GM21423 (cell line): ENCODE measurements around the gene GGPS1.
"Not testable (repeated sequence)": the region's sequence is repeated elsewhere in the genome, so short reads cannot be mapped to it uniquely, and the experiment has no call there.

Source experiments
- ATAC-seq: cut with Tn5 transposase; IDR thresholded peaks from one replicate; pipeline ENCODE4 v1.9.1; 2021; ENCODE audit warnings: mild to moderate bottlenecking, moderate library complexity; ENCODE audit not compliant: unreplicated experiment

GGPS1 gene

GRCh38 chr1:235328271-235329138 is at the start of gene GGPS1:
Gene GGPS1 (plus strand): TSS chr1:235328570. CDS start chr1:235335265, 6,695 bp downstream.
- peak; percentile 60 for ATAC-seq

GRCh38 chr1:235278915-235279292 is 49.5 kb upstream of the GGPS1 start:
- no peak for ATAC-seq

GRCh38 chr1:235279694-235280093 is 48.7 kb upstream of the GGPS1 start:
- no peak for ATAC-seq

- ATAC-seq = no peak
These were observed 47.9 kb upstream of the GGPS1 start for GRCh38 chr1:235280467-235280866.

- not testable (repeated sequence) for ATAC-seq
These were observed 44.7 kb upstream of the GGPS1 start for GRCh38 chr1:235283636-235284035.

GRCh38 chr1:235284231-235284769 is 44.1 kb upstream of the GGPS1 start:
- ATAC-seq = no peak

GRCh38 chr1:235286667-235287066 is 41.7 kb upstream of the GGPS1 start:
- ATAC-seq = no peak

- ATAC-seq = no peak
These were observed 41.0 kb upstream of the GGPS1 start for GRCh38 chr1:235287208-235287882.

- no peak for ATAC-seq
These were observed 38.3 kb upstream of the GGPS1 start for GRCh38 chr1:235289859-235290739.

GRCh38 chr1:235290740-235291502 is 37.4 kb upstream of the GGPS1 start:
- no peak for ATAC-seq

GRCh38 chr1:235291599-235292091 is 36.7 kb upstream of the GGPS1 start:
- ATAC-seq = no peak

GRCh38 chr1:235292790-235293189 is 35.6 kb upstream of the GGPS1 start:
- no peak for ATAC-seq

GRCh38 chr1:235293322-235293942 is 34.9 kb upstream of the GGPS1 start:
- ATAC-seq = no peak

GRCh38 chr1:235295902-235296350 is 32.4 kb upstream of the GGPS1 start:
- ATAC-seq = no peak

- ATAC-seq = no peak
These were observed 31.6 kb upstream of the GGPS1 start for GRCh38 chr1:235296729-235297128.

GRCh38 chr1:235297579-235297978 is 30.8 kb upstream of the GGPS1 start:
- no peak for ATAC-seq

- no peak for ATAC-seq
These were observed 29.6 kb upstream of the GGPS1 start for GRCh38 chr1:235298758-235299157.

- ATAC-seq = no peak
These were observed 29.1 kb upstream of the GGPS1 start for GRCh38 chr1:235299169-235299858.

- ATAC-seq = no peak
These were observed 26.2 kb upstream of the GGPS1 start for GRCh38 chr1:235302143-235302542.
